HEK293 (cell line): ENCODE results near the gene GABBR2.

ENCODE experiments used
- OVOL3 ChIP-seq: fragments of 450-650 bp; formaldehyde crosslinking; IDR thresholded peaks from 2 replicates; pipeline ENCODE4 v1.5.1; 2016; ENCODE audit warnings: missing biosample characterization, missing genetic modification characterization
- REST ChIP-seq: fragments of 450-650 bp; formaldehyde crosslinking; IDR thresholded peaks from 2 replicates; pipeline ENCODE4 v1.5.1; 2016; ENCODE audit warnings: missing biosample characterization, missing genetic modification characterization
- YY2 ChIP-seq: fragments of 450-650 bp; formaldehyde crosslinking; IDR thresholded peaks from 2 replicates; pipeline ENCODE4 v1.5.1; 2016; ENCODE audit warnings: missing biosample characterization, missing genetic modification characterization
- ZBTB7A ChIP-seq: fragments of 450-650 bp; formaldehyde crosslinking; IDR thresholded peaks from 2 replicates; pipeline ENCODE4 v1.5.1; 2016; ENCODE audit warnings: low read depth, missing biosample characterization, missing genetic modification characterization
- ZNF510 ChIP-seq: fragments of 450-650 bp; formaldehyde crosslinking; IDR thresholded peaks from 2 replicates; pipeline ENCODE4 v1.5.1; 2018; ENCODE audit warnings: mild to moderate bottlenecking, missing genetic modification characterization, missing biosample characterization; ENCODE audit not compliant: insufficient replicate concordance
- TF ChIP-seq, protein P1 (sequence below): fragments of 450-650 bp; formaldehyde crosslinking; IDR thresholded peaks from 2 replicates; pipeline ENCODE4 v1.5.1; 2016; ENCODE audit warnings: missing biosample characterization, missing genetic modification characterization

GRCh38 chr9:98654247-98654646 lies 54.5 kb downstream of the GABBR2 start:
- TF ChIP-seq, protein P1, sequence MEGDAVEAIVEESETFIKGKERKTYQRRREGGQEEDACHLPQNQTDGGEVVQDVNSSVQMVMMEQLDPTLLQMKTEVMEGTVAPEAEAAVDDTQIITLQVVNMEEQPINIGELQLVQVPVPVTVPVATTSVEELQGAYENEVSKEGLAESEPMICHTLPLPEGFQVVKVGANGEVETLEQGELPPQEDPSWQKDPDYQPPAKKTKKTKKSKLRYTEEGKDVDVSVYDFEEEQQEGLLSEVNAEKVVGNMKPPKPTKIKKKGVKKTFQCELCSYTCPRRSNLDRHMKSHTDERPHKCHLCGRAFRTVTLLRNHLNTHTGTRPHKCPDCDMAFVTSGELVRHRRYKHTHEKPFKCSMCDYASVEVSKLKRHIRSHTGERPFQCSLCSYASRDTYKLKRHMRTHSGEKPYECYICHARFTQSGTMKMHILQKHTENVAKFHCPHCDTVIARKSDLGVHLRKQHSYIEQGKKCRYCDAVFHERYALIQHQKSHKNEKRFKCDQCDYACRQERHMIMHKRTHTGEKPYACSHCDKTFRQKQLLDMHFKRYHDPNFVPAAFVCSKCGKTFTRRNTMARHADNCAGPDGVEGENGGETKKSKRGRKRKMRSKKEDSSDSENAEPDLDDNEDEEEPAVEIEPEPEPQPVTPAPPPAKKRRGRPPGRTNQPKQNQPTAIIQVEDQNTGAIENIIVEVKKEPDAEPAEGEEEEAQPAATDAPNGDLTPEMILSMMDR (tag by site-specific recombination) = no peak
- no peak for TF ChIP-seq OVOL3 (tag by site-specific recombination)
- no peak for TF ChIP-seq ZBTB7A (tag by site-specific recombination)
- no peak for TF ChIP-seq YY2 (tag by site-specific recombination)
- TF ChIP-seq ZNF510 (tag by site-specific recombination) = no peak
- no peak for TF ChIP-seq REST (tag by site-specific recombination)
